IPS-20b (cell line): ENCODE results near the gene LRCH1.

Experiments used
- H3K27ac ChIP-seq: one replicate; pipeline ENCODE4 v1.5.1; 2013; ENCODE audit warnings: low read length
- H3K27me3 ChIP-seq: 2 replicates; pipeline ENCODE4 v1.6.1; 2013; ENCODE audit warnings: mild to moderate bottlenecking, low read length, inconsistent platforms; ENCODE audit not compliant: insufficient read depth
- H3K36me3 ChIP-seq: 2 replicates; pipeline ENCODE4 v1.6.1; 2013; ENCODE audit warnings: low read depth, mild to moderate bottlenecking, inconsistent platforms, low read length, moderate library complexity; ENCODE audit not compliant: insufficient read depth
- H3K4me1 ChIP-seq: 2 replicates; pipeline ENCODE4 v1.6.1; 2013; ENCODE audit warnings: mild to moderate bottlenecking, control low read depth, inconsistent platforms, low read length, moderate library complexity; ENCODE audit not compliant: insufficient read depth
- H3K4me3 ChIP-seq: 2 replicates; pipeline ENCODE4 v1.5.1; 2013; ENCODE audit warnings: mild to moderate bottlenecking, low read length, inconsistent platforms
- H3K9ac ChIP-seq: 2 replicates; pipeline ENCODE4 v1.6.1; 2013; ENCODE audit warnings: low read depth, mild to moderate bottlenecking, inconsistent platforms, low read length, moderate library complexity
- H3K9me3 ChIP-seq: 2 replicates; pipeline ENCODE4 v1.6.1; 2013; ENCODE audit warnings: mild to moderate bottlenecking, low read depth, low read length, inconsistent platforms; ENCODE audit not compliant: insufficient read depth

Gene LRCH1

DNA sequence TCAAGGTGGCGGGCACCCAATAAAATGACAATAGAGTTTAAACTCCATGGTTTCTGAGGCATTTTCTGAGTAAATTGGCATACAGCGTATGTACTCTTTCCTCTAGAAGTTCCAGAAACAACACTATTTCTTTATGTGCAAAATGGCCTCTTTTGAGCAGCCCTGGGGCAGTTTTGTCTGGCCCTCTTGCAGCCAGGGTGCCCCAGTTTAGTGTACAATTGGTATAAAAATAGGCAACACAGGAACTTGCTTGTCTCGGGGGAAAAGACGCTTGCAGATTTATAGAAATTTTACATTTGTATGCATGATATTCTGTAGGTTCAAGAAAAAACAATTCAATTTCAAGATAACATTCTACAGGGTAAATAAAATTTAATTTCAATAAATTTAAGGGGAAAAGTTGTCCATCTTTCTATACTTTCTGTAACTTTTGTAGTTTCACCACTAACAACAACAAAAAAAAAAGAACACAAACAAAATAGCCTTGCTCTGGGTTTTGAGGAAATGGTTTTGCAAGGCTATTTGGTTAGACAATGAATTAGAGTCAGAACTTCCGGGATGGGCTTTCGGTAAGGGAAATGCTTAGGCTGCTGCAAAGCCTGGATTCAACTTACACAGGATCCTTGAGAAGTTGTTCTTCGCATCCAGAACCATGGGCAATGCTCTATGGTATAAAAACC, 45.3 kb downstream of the LRCH1 start:
- Histone ChIP-seq H3K36me3 (no peaks in the 10 kb centered on the region), H3K9ac (no peak overlapping the region), H3K4me1 (peaks cover 4% of the 10 kb centered on the region; the same call in 1 of the 2 replicates), H3K27me3 (no peaks in the 10 kb centered on the region), H3K9me3 (no peaks in the 10 kb centered on the region), H3K27ac (no peak overlapping the region), H3K4me3 (no peak overlapping the region)

DNA sequence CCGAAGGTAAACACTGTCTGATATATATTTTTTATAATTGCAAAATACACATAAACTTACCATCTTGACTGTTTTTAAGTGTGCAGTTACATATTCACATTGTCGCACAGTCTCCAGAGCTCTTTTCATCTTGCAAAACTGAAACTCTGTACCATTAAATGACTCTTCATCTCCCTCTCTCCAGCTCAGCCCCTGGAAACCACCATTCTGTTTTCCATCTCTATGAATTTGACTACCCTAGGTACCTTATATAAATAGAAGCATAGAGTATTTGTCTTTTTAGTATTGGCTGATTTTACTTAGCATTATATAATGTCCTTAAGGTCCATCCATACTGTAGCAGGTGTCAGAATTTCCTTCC, 45.8 kb downstream of the LRCH1 start:
- H3K36me3 ChIP-seq: no peaks in the 10 kb centered on the region
- H3K27me3 ChIP-seq: no peaks in the 10 kb centered on the region
- peaks cover 4% of the 10 kb centered on the region; the same call in 1 of the 2 replicates for H3K4me1 ChIP-seq
- no peak overlapping the region for H3K4me3 ChIP-seq
- no peaks in the 10 kb centered on the region for H3K9me3 ChIP-seq
- no peak overlapping the region for H3K9ac ChIP-seq
- H3K27ac ChIP-seq: no peak overlapping the region

DNA sequence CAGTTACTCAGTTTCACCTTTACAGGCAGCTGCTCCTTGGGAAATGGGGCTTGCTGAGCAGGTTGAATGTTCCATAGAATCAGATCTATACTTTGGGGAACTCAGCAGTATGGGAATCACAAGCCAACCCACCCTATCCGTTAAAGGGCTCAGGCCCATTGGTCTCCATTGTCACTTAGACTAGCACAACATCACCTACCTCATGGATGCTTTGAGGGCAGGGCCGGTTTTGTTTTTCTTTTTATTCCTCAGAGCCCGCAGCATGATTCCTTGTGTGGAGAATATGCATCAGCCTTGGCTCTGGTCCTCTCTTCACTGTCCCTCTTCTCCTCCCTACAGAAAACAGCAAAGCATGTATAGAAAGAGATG, 48.0 kb downstream of the LRCH1 start:
- Histone ChIP-seq H3K4me3 (no peak overlapping the region), H3K9ac (no peak overlapping the region), H3K27ac (no peak overlapping the region), H3K36me3 (no peaks in the 10 kb centered on the region), H3K27me3 (no peaks in the 10 kb centered on the region), H3K9me3 (no peaks in the 10 kb centered on the region), H3K4me1 (no peaks in the 10 kb centered on the region)

DNA sequence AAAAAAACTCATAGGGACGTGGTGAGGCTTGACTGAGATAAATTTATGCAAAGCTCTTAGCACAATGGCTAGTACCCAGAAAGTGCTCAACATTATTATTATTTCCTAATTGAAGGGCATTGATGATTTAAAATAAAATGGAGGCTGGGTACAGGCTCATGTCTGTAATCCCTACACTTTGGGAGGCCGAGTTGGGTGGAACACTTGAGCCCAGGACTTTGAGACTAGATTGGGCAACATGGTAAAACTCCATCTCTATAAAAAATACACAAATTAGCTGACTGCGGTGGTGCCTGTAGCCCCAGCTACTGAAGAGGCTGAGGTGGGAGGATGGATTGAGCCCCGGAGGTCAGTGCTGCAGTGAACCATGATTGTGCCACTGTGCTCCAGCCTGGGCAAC, 49.6 kb downstream of the LRCH1 start:
- no peak overlapping the region for H3K9ac ChIP-seq
- no peaks in the 10 kb centered on the region for H3K27me3 ChIP-seq
- no peak overlapping the region for H3K4me3 ChIP-seq
- H3K4me1 ChIP-seq: no peaks in the 10 kb centered on the region
- no peaks in the 10 kb centered on the region for H3K9me3 ChIP-seq
- H3K27ac ChIP-seq: no peak overlapping the region
- no peaks in the 10 kb centered on the region for H3K36me3 ChIP-seq

DNA sequence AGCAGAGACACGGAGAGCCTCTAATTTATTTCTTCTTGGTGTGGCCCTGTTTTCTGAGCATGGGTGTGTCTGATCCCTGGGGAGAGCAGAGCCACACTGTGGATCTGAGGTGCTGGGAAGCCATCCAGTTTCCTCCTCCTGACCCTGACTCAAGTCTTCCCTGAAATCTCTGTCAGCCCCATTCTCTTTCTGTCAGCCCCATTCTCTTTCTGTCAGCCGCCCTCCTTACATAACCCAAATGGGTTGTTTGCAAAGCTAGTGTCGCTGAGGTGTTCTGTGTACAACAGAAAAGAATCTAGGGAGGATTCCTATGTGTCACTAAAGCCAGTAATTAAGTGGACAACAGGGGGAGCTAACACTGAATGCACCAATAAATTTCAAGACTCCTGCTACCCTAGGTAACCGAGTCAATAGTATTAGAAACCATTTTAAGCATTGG, 50.2 kb downstream of the LRCH1 start:
- Histone ChIP-seq H3K27me3 (no peaks in the 10 kb centered on the region), H3K4me1 (0 out of 2 replicates have a peak, but pooled peaks cover 3% of the 10 kb centered on the region), H3K36me3 (no peaks in the 10 kb centered on the region), H3K9me3 (no peaks in the 10 kb centered on the region), H3K4me3 (no peak overlapping the region), H3K9ac (no peak overlapping the region), H3K27ac (no peak overlapping the region)

DNA sequence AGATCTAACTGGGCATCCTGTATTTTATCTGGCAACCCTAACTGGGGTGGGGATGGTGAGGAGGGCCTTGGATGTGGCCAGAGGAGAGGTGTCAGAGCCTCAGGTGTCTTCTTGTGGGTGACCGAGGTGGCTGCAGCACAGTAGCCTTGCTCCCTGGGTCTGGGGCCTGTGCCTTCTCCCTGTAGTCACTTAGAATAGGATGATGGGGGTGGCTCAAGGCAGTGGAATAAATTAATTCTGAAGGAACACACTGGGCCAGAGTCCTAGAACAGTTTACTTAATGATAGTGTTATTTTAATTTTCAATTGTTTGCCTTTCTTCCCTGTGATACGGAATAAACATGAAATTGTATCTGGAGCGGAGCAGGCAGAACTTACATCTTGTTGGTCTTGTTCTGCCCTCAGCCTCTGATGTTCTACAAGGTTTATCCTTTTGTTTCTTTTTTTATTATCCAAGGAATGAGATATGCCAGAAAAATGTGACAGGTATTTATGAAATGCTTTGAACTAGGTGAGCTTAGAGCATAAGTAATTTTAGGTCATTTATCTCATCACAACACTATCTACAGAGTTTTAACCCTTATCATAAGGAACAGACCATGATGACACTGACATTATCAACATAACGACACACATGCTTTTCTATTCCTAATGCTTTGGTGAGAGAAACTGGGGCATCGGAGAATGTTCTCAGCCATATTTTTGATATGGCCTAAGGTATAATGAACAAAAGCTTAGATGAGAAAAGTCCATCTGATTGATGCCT, 51.4 kb downstream of the LRCH1 start:
- Histone ChIP-seq H3K27ac (no peak overlapping the region), H3K4me1 (0 out of 2 replicates have a peak, but pooled peaks cover 3% of the 10 kb centered on the region), H3K9me3 (no peaks in the 10 kb centered on the region), H3K27me3 (no peaks in the 10 kb centered on the region), H3K4me3 (no peak overlapping the region), H3K36me3 (no peaks in the 10 kb centered on the region), H3K9ac (no peak overlapping the region)

DNA sequence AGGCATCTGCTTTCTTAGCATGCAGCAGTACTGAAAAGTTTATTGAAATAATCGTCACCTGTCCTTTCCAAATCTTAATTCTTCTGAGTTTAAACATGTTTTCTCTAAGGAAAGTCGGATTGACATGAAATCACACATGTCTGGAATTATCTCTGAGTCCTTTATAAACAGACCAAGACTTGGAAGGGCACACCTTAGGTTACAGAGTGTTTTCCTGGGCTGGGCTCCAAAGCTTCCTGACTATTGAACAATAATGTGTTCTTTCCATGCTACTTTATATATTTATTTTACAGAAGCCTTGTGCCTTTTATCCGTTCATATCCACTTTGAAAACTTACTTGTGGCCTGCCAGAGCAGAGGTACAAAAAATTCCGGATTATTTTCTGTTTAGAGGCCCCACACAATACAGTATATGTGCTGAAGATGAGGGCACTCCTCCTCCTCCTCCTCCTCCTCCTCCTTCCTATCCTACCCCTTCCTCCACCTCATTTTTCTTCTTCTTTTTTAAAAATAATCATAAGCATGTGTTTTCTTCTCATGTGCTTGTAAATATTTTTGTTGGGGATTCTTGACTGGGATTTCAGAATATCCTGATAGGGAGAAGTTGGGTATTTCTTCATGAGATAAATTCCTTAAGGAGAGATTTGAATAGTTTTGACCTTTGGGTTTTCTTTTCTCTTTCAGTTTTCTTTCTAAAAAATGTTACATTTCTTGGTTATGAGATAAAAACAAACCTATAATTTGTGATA, 52.3 kb downstream of the LRCH1 start:
- Histone ChIP-seq H3K27me3 (no peaks in the 10 kb centered on the region), H3K4me1 (0 out of 2 replicates have a peak, but pooled peaks cover 3% of the 10 kb centered on the region), H3K4me3 (no peak overlapping the region), H3K9ac (no peak overlapping the region), H3K27ac (no peak overlapping the region), H3K36me3 (no peaks in the 10 kb centered on the region), H3K9me3 (no peaks in the 10 kb centered on the region)

DNA sequence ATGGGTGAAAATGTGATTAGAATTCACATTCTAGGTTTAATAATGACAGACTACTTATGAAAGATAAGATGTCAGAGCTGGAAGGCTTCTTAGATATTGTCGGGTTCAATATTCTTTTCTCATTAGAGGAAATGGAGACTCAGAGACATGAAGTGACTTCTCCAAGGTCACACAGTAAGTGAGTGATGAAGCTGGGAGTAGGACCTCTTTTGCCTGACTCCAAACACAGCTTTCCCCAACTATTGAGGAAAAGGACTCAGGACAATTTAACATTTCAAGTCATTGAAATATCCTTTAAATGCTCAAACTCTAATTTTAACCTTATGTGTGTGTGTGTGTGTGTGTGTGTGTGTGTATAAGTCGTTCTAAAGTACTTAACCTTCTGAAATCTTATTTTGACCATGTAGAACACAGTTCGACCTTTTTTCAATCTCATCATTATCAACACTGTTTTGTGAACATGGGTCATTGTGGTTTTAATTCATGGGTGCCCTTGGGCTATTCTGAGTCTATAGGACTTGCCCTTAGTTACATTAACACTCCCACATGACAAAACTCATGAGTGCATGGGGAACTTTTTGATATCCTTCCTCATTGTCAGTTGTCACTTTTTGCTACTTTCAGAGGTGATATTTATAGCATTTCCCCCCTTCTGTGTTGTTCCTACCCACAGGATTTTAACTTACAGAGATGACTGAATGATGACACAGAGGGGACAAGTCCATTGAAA, 53.0 kb downstream of the LRCH1 start:
- Histone ChIP-seq H3K4me1 (0 out of 2 replicates have a peak, but pooled peaks cover 3% of the 10 kb centered on the region), H3K4me3 (no peak overlapping the region), H3K27ac (no peak overlapping the region), H3K9me3 (no peaks in the 10 kb centered on the region), H3K27me3 (no peaks in the 10 kb centered on the region), H3K9ac (no peak overlapping the region), H3K36me3 (no peaks in the 10 kb centered on the region)

DNA sequence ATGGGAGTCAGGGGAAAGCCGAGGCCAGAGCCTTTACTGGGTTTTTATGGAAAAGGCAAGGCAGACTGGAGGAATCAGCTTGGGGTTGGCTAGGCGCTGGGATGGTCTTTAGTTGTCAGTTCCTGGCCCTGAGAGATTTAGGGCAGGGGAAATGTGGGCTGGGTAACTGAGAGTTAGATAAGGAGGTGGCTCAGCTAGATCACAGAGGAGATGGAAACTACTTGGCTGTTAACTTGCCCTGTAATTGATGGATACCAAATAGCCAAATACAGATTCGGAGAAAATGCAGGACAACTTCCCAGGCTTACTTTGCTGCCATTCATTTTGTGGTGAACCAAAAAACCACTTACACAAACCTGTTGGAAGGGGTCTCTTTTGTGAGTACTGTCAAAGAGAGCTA, 54.0 kb downstream of the LRCH1 start:
- Histone ChIP-seq H3K27me3 (no peaks in the 10 kb centered on the region), H3K4me3 (no peak overlapping the region), H3K36me3 (no peaks in the 10 kb centered on the region), H3K4me1 (0 out of 2 replicates have a peak, but pooled peaks cover 3% of the 10 kb centered on the region), H3K9me3 (no peaks in the 10 kb centered on the region), H3K9ac (no peak overlapping the region), H3K27ac (no peak overlapping the region)

DNA sequence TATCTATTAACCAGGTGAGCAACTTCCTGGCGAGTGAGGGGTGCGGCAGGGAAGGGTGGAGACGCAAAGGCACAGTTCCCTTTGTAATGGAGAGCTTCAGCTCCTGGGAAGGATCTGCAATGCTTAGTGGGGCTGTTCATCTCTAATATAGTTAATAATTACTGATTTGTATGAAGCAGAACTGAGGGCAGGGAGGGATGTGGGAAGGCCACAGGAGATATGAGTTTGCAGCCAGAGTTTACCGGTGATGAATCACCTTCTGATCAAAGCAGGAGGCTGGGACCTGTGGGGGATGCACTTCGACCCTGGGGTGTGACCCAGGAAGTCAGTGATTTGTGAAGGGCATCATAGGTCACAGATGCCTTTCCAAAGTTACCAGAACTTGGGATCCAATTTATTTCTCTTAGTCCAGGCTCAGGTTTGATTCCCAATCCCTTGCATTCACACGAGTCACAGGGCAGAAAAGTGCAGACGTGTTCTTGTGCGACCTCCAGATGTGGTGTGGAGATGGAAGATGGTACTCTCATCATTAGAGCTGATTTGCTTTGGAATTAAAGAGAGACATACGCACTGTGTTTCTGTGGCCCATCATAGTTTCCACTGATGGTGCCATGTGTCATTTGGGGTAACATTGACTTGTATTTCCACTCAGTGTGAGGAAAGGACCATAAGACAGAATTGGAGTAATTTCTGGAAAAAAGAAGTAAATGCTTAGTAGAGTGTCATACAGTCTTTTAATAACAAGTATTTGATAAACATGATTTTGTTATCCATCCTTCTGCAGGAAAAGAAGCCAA, 55.0 kb downstream of the LRCH1 start:
- H3K4me1 ChIP-seq: 0 out of 2 replicates have a peak, but pooled peaks cover 3% of the 10 kb centered on the region
- H3K9ac ChIP-seq: no peak overlapping the region
- H3K4me3 ChIP-seq: no peak overlapping the region
- no peak overlapping the region for H3K27ac ChIP-seq
- no peaks in the 10 kb centered on the region for H3K27me3 ChIP-seq
- no peaks in the 10 kb centered on the region for H3K36me3 ChIP-seq
- H3K9me3 ChIP-seq: no peaks in the 10 kb centered on the region

DNA sequence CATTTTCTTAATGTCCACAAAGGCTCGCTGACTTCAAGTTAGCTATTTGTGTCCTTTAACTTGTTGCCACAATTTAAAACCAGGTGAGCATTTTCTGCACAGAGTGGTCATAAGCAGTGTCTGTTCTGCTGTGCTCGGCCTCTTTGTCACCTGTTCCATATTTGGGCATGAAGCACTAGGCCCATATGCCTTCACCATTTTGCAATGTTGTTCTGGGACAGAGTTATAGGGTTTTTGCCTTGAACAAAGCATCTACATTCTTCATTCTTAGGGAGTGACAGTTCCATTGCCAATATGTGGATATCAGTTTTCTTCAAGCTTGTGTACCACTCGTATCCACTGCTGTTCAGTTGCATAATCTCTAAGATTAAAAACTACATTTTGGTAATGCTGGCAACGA, 56.1 kb downstream of the LRCH1 start:
- Histone ChIP-seq H3K27ac (no peak overlapping the region), H3K4me3 (no peak overlapping the region), H3K27me3 (no peaks in the 10 kb centered on the region), H3K36me3 (no peaks in the 10 kb centered on the region), H3K4me1 (0 out of 2 replicates have a peak, but pooled peaks cover 3% of the 10 kb centered on the region), H3K9ac (no peak overlapping the region), H3K9me3 (no peaks in the 10 kb centered on the region)
